NOMO-1 treated with dmso at 0.1 percent for 144 hours (cell line): ENCODE results near the gene BCAS3.

Source experiments
- DNase-seq: peaks from one replicate; lab custom pipeline; 2025; ENCODE audit not compliant: unreplicated experiment; lab: John Stamatoyannopoulos, UW

BCAS3 gene

GRCh38 chr17:61279476-61280145 is 602.0 kb downstream of the BCAS3 start:
- no peak for DNase-seq

GRCh38 chr17:61280338-61280737 is 602.7 kb downstream of the BCAS3 start:
- no peak for DNase-seq

GRCh38 chr17:61280851-61281250 is 603.2 kb downstream of the BCAS3 start:
- no peak for DNase-seq

GRCh38 chr17:61282377-61282776 is 604.7 kb downstream of the BCAS3 start:
- DNase-seq = no peak

GRCh38 chr17:61283043-61283442 is 605.4 kb downstream of the BCAS3 start:
- no peak for DNase-seq

- DNase-seq = no peak
These were observed 606.5 kb downstream of the BCAS3 start for GRCh38 chr17:61284174-61284573.

- DNase-seq = no peak
These were observed 607.1 kb downstream of the BCAS3 start for GRCh38 chr17:61284746-61285145.

GRCh38 chr17:61285526-61286320 is 608.1 kb downstream of the BCAS3 start:
- no peak for DNase-seq

- no peak for DNase-seq
These were observed 608.8 kb downstream of the BCAS3 start for GRCh38 chr17:61286449-61286848.

- no peak for DNase-seq
These were observed 612.0 kb downstream of the BCAS3 start for GRCh38 chr17:61289408-61290385.

- DNase-seq = no peak
These were observed 614.0 kb downstream of the BCAS3 start for GRCh38 chr17:61291451-61292285.

- no peak for DNase-seq
These were observed 616.6 kb downstream of the BCAS3 start for GRCh38 chr17:61294286-61294685.

GRCh38 chr17:61294777-61295176 is 617.1 kb downstream of the BCAS3 start:
- no peak for DNase-seq

- no peak for DNase-seq
These were observed 618.4 kb downstream of the BCAS3 start for GRCh38 chr17:61296058-61296457.

GRCh38 chr17:61299517-61300513 is 622.2 kb downstream of the BCAS3 start:
- DNase-seq = no peak

- DNase-seq = no peak
These were observed 625.5 kb downstream of the BCAS3 start for GRCh38 chr17:61302953-61303816.

- DNase-seq = no peak
These were observed 626.1 kb downstream of the BCAS3 start for GRCh38 chr17:61303817-61304096.

- DNase-seq = no peak
These were observed 627.4 kb downstream of the BCAS3 start for GRCh38 chr17:61305024-61305423.

GRCh38 chr17:61306003-61306402 is 628.4 kb downstream of the BCAS3 start:
- DNase-seq = no peak
